ENCODE results near the gene TRIM69.

Gene TRIM69

GRCh38 chr15:44711096-44711742, 25.1 kb upstream of the TRIM69 start, which contains the start of the genes B2M and PATL2:
TSS of gene B2M (plus strand) at chr15:44711517. CDS start at chr15:44711547, 30 bp downstream.
TSS of gene PATL2 (minus strand) at chr15:44711323. CDS start at chr15:44676490, 34,833 bp downstream.
- Histone ChIP-seq H3K9me3 (no peaks in the 10 kb centered on the region), H3K4me3 (ENCODE audit: low read depth, low read length) (peak within 1 kb of the TSS; percentile 87), H3K27me3 (no peaks in the 10 kb centered on the region), H3K36me3 (peaks cover 13% of the 10 kb centered on the region), H3K4me1 (peaks cover 3% of the 10 kb centered on the region; the same call in 1 of the 2 replicates)
- peak; percentile 94 for DNase-seq
- TF ChIP-seq CTCF (IDR thresholded peaks at IDR 0.05; ENCODE audit: low read depth, low read length) = no peak

- Histone ChIP-seq H3K4me1 (peaks cover 3% of the 10 kb centered on the region; the same call in 1 of the 2 replicates), H3K9me3 (no peaks in the 10 kb centered on the region), H3K4me3 (ENCODE audit: low read depth, low read length) (peak overlapping the region; percentile 87), H3K27me3 (no peaks in the 10 kb centered on the region), H3K36me3 (peaks cover 20% of the 10 kb centered on the region)
- peak; percentile 51 for DNase-seq
- no peak for TF ChIP-seq CTCF (IDR thresholded peaks at IDR 0.05; ENCODE audit: low read depth, low read length)
Measured at GRCh38 chr15:44711743-44712345, 24.5 kb upstream of the TRIM69 start.

- peak; percentile 66 for DNase-seq
- no peak for TF ChIP-seq CTCF (IDR thresholded peaks at IDR 0.05; ENCODE audit: low read depth, low read length)
- peaks cover 26% of the 10 kb centered on the region for H3K36me3 ChIP-seq
- H3K4me3 ChIP-seq (ENCODE audit: low read depth, low read length) = peak overlapping the region; percentile 87
- H3K27me3 ChIP-seq = no peaks in the 10 kb centered on the region
- H3K9me3 ChIP-seq = no peaks in the 10 kb centered on the region
- H3K4me1 ChIP-seq = peaks cover 3% of the 10 kb centered on the region; the same call in 1 of the 2 replicates
Measured at GRCh38 chr15:44712346-44713005, 23.9 kb upstream of the TRIM69 start.

GRCh38 chr15:44713006-44713966, 23.0 kb upstream of the TRIM69 start:
- Histone ChIP-seq H3K9me3 (no peaks in the 10 kb centered on the region), H3K4me3 (ENCODE audit: low read depth, low read length) (peak overlapping the region; percentile 87), H3K27me3 (no peaks in the 10 kb centered on the region), H3K36me3 (peaks cover 31% of the 10 kb centered on the region), H3K4me1 (peaks cover 3% of the 10 kb centered on the region; the same call in 1 of the 2 replicates)
- peak; percentile 59 for TF ChIP-seq CTCF (IDR thresholded peaks at IDR 0.05; ENCODE audit: low read depth, low read length)
- no peak for DNase-seq

GRCh38 chr15:44715142-44715796, 21.1 kb upstream of the TRIM69 start:
- Histone ChIP-seq H3K9me3 (no peaks in the 10 kb centered on the region), H3K4me3 (ENCODE audit: low read depth, low read length) (no peak overlapping the region), H3K4me1 (peaks cover 3% of the 10 kb centered on the region; the same call in 1 of the 2 replicates), H3K27me3 (no peaks in the 10 kb centered on the region), H3K36me3 (peaks cover 38% of the 10 kb centered on the region)
- DNase-seq = no peak
- no peak for TF ChIP-seq CTCF (IDR thresholded peaks at IDR 0.05; ENCODE audit: low read depth, low read length)

Data from BE2C (cell line).